ENCODE measurements around the gene ATP1B3.
"Not testable (repeated sequence)": the region's sequence is repeated elsewhere in the genome, so short reads cannot be mapped to it uniquely, and the experiment has no call there.

ATP1B3 gene

GRCh38 chr3:141960731-141961130 is 84.3 kb downstream of the ATP1B3 start:
- TF ChIP-seq ZNF274 (IDR thresholded peaks at IDR 0.05; ENCODE audit: low read depth, low read length) = no peak
- no peak overlapping the region for H3K4me3 ChIP-seq (ENCODE audit: low read length)

GRCh38 chr3:141963301-141963700 is 86.9 kb downstream of the ATP1B3 start:
- TF ChIP-seq ZNF274 (IDR thresholded peaks at IDR 0.05; ENCODE audit: low read depth, low read length) = no peak

GRCh38 chr3:141965471-141965870 is 89.0 kb downstream of the ATP1B3 start:
- no peak overlapping the region for H3K4me3 ChIP-seq (ENCODE audit: low read length)
- no peak for TF ChIP-seq ZNF274 (IDR thresholded peaks at IDR 0.05; ENCODE audit: low read depth, low read length)

More at GRCh38 chr3:141963301-141963700, 86.9 kb downstream of the ATP1B3 start:
- H3K4me3 ChIP-seq (ENCODE audit: low read length) = no peak overlapping the region

GRCh38 chr3:141969711-141970110 is 93.3 kb downstream of the ATP1B3 start:
- TF ChIP-seq ZNF274 (IDR thresholded peaks at IDR 0.05; ENCODE audit: low read depth, low read length) = no peak
- no peak overlapping the region for H3K4me3 ChIP-seq (ENCODE audit: low read length)

DNA sequence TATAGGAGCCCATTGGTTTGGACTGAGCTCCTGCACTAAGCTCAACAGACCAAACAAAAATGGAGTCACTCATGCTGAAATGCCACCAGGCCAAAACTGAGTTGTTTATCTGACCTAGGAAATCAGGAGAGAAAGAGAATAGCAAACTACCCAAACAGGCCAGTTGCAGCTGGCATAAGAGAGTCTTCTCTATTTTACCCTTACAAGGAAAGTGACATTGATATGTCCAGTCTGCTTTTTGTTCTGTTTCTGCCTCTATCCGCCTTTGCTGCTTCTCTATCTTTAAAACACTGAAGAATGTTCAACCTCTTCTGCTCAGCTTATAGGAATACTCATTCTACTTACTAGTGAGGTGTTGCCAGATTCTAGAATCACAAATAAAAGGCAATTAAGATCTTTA is 95.1 kb downstream of the ATP1B3 start:
- no peak for TF ChIP-seq ZNF274 (IDR thresholded peaks at IDR 0.05; ENCODE audit: low read depth, low read length)

GRCh38 chr3:141972399-141972798 is 96.0 kb downstream of the ATP1B3 start:
- TF ChIP-seq ZNF274 (IDR thresholded peaks at IDR 0.05; ENCODE audit: low read depth, low read length) = no peak
- no peak overlapping the region for H3K4me3 ChIP-seq (ENCODE audit: low read length)

More for the DNA sequence above, 95.1 kb downstream of the ATP1B3 start:
- no peak overlapping the region for H3K4me3 ChIP-seq (ENCODE audit: low read length)

GRCh38 chr3:141974777-141975176 is 98.3 kb downstream of the ATP1B3 start:
- H3K4me3 ChIP-seq (ENCODE audit: low read length) = not testable (repeated sequence)
